PFSK-1 (cell line): ENCODE measurements around the gene OGFOD3.
A peak's percentile ranks its signal among the peaks of the same experiment; 100 is the strongest.

ENCODE experiments used
- FOXP2 ChIP-seq: optimal IDR thresholded peaks from 2 replicates; pipeline ENCODE3; 2011; ENCODE audit warnings: borderline replicate concordance, control low read depth, inconsistent platforms; ENCODE audit not compliant: insufficient read depth; ENCODE audit errors: extremely low read length, extremely low read depth
- POLR2AphosphoS5 ChIP-seq: IDR thresholded peaks from 2 replicates; pipeline ENCODE4 v1.6.1; 2012; ENCODE audit warnings: low read depth, mild to moderate bottlenecking, control low read depth, low read length, moderate library complexity
- REST ChIP-seq, 2 experiments: IDR thresholded peaks; 2 replicates each; pipeline versions ENCODE4 v1.6.1 to v1.8.0; 2011 to 2012; ENCODE audit warnings: low read depth in 2 of 2, low read length in 2 of 2, control low read depth in 1 of 2, inconsistent platforms in 1 of 2, mild to moderate bottlenecking in 1 of 2, moderate library complexity in 1 of 2; ENCODE audit not compliant: insufficient read depth in 1 of 2
- SIN3A ChIP-seq: IDR thresholded peaks from 2 replicates; pipeline ENCODE4 v1.6.1; 2012; ENCODE audit warnings: mild to moderate bottlenecking, low read length, moderate library complexity, borderline replicate concordance; ENCODE audit not compliant: insufficient read depth
- TAF1 ChIP-seq: IDR thresholded peaks from 2 replicates; pipeline ENCODE4 v1.6.1; 2012; ENCODE audit warnings: low read length, control low read depth, borderline replicate concordance; ENCODE audit not compliant: insufficient read depth

The OGFOD3 gene

GRCh38 chr17:82390015-82390859 lies 28.1 kb downstream of the OGFOD3 start:
- TF ChIP-seq REST (IDR thresholded peaks at IDR 0.05; ENCODE audit: insufficient read depth in 1 of 2, low read depth in 2 of 2, low read length in 2 of 2) (no peak), TAF1 (no peak), SIN3A (no peak), FOXP2 (no peak), POLR2AphosphoS5 (no peak)

- TF ChIP-seq POLR2AphosphoS5 = no peak
- TF ChIP-seq SIN3A = no peak
- TF ChIP-seq REST (IDR thresholded peaks at IDR 0.05; ENCODE audit: insufficient read depth in 1 of 2, low read depth in 2 of 2, low read length in 2 of 2) = no peak
- TF ChIP-seq FOXP2 = no peak
Measured at GRCh38 chr17:82389379-82389778, 29.0 kb downstream of the OGFOD3 start.

- TF ChIP-seq FOXP2 (no peak), TAF1 (no peak), REST (IDR thresholded peaks at IDR 0.05; ENCODE audit: insufficient read depth in 1 of 2, low read depth in 2 of 2, low read length in 2 of 2) (no peak), SIN3A (no peak), POLR2AphosphoS5 (no peak)
Measured at GRCh38 chr17:82388922-82389283, 29.5 kb downstream of the OGFOD3 start.

GRCh38 chr17:82388223-82388921 lies 30.0 kb downstream of the OGFOD3 start:
- peak; percentile 80 to 89 for TF ChIP-seq REST (IDR thresholded peaks at IDR 0.05; ENCODE audit: insufficient read depth in 1 of 2, low read depth in 2 of 2, low read length in 2 of 2)
- TF ChIP-seq SIN3A = no peak

GRCh38 chr17:82387705-82388106 lies 30.7 kb downstream of the OGFOD3 start:
- TF ChIP-seq REST (IDR thresholded peaks at IDR 0.05; ENCODE audit: insufficient read depth in 1 of 2, low read depth in 2 of 2, low read length in 2 of 2) (peak in 1 of 2 experiments; percentile 77; a peak in 2 of 4 replicates), TAF1 (no peak)
